Measurements from ENCODE around the gene TENM4.

Gene TENM4

GRCh38 chr11:78688460-78688859, 752.4 kb downstream of the TENM4 start:
- DNase-seq = no peak
- no peak for TF ChIP-seq CTCF (IDR thresholded peaks at IDR 0.05; ENCODE audit: low read depth, low read length, missing control alignments)
- H3K36me3 ChIP-seq (replicated peaks) = no peaks in the 10 kb centered on the region
- in situ Hi-C loops (cut with HindIII; ENCODE audit: low pct_ligation_motif_present, low sequenced_read_pairs) = no loop called here
- no peaks in the 10 kb centered on the region for H3K27me3 ChIP-seq (replicated peaks)
- H3K27ac ChIP-seq = no peak overlapping the region
- no peak overlapping the region for H3K4me3 ChIP-seq (ENCODE audit: low read depth, low read length)

- in situ Hi-C loops (cut with HindIII; ENCODE audit: low pct_ligation_motif_present, low sequenced_read_pairs) = no loop called here
- Histone ChIP-seq H3K4me3 (ENCODE audit: low read depth, low read length) (no peak overlapping the region), H3K36me3 (replicated peaks) (no peaks in the 10 kb centered on the region), H3K27me3 (replicated peaks) (no peaks in the 10 kb centered on the region), H3K27ac (no peak overlapping the region)
- TF ChIP-seq CTCF (IDR thresholded peaks at IDR 0.05; ENCODE audit: low read depth, low read length, missing control alignments) = no peak
- DNase-seq = no peak
These were observed 755.7 kb downstream of the TENM4 start for GRCh38 chr11:78685156-78685555.

- no peak for TF ChIP-seq CTCF (IDR thresholded peaks at IDR 0.05; ENCODE audit: low read depth, low read length, missing control alignments)
- DNase-seq = no peak
- in situ Hi-C loops (cut with HindIII; ENCODE audit: low pct_ligation_motif_present, low sequenced_read_pairs) = no loop called here
These were observed 756.5 kb downstream of the TENM4 start for GRCh38 chr11:78684377-78684776.

GRCh38 chr11:78683774-78684173, 757.1 kb downstream of the TENM4 start:
- Histone ChIP-seq H3K36me3 (replicated peaks) (no peaks in the 10 kb centered on the region), H3K4me3 (ENCODE audit: low read depth, low read length) (no peak overlapping the region), H3K27me3 (replicated peaks) (no peaks in the 10 kb centered on the region), H3K27ac (no peak overlapping the region)
- DNase-seq = no peak
- in situ Hi-C loops (cut with HindIII; ENCODE audit: low pct_ligation_motif_present, low sequenced_read_pairs) = no loop called here
- TF ChIP-seq CTCF (IDR thresholded peaks at IDR 0.05; ENCODE audit: low read depth, low read length, missing control alignments) = no peak

More at GRCh38 chr11:78684377-78684776, 756.5 kb downstream of the TENM4 start:
- Histone ChIP-seq H3K27me3 (replicated peaks) (no peaks in the 10 kb centered on the region), H3K27ac (no peak overlapping the region), H3K4me3 (ENCODE audit: low read depth, low read length) (no peak overlapping the region), H3K36me3 (replicated peaks) (no peaks in the 10 kb centered on the region)

- DNase-seq = no peak
- in situ Hi-C loops (cut with HindIII; ENCODE audit: low pct_ligation_motif_present, low sequenced_read_pairs) = no loop called here
- H3K27ac ChIP-seq = no peak overlapping the region
- H3K36me3 ChIP-seq (replicated peaks) = no peaks in the 10 kb centered on the region
- no peak overlapping the region for H3K4me3 ChIP-seq (ENCODE audit: low read depth, low read length)
- no peaks in the 10 kb centered on the region for H3K27me3 ChIP-seq (replicated peaks)
- no peak for TF ChIP-seq CTCF (IDR thresholded peaks at IDR 0.05; ENCODE audit: low read depth, low read length, missing control alignments)
These were observed 764.7 kb downstream of the TENM4 start for GRCh38 chr11:78676026-78676557.

All from brain microvascular endothelial cell (primary cell).